Fibroblast of lung (primary cell): ENCODE data around the gene CYP4F8. TPM values are rescaled to one million over a fixed set of nuclear protein-coding genes. Genes with fewer than 3 reads are reported as not detected.

Source experiments
- DNase-seq, 2 donors: peaks; one replicate each; pipeline versions ENCODE4 v3.0.0 to v3.0.0-alpha.2; 2010; ENCODE audit warnings: low read depth in 2 of 2
- H2AFZ ChIP-seq: 2 replicates; pipeline ENCODE4 v1.5.1; 2012; ENCODE audit warnings: low read length, control low read depth, inconsistent platforms
- H3K27ac ChIP-seq: 2 replicates; pipeline ENCODE4 v1.5.1; 2011; ENCODE audit warnings: low read length, control low read depth; ENCODE audit not compliant: insufficient read depth
- H3K27me3 ChIP-seq: 2 replicates; pipeline ENCODE4 v1.5.1; 2011; ENCODE audit warnings: mild to moderate bottlenecking, low read length; ENCODE audit not compliant: control insufficient read depth, insufficient read depth
- H3K36me3 ChIP-seq: 2 replicates; pipeline ENCODE4 v1.5.1; 2011; ENCODE audit warnings: low read length; ENCODE audit not compliant: control insufficient read depth, insufficient read depth
- H3K4me1 ChIP-seq: 2 replicates; pipeline ENCODE4 v1.5.1; 2011; ENCODE audit warnings: low read length; ENCODE audit not compliant: control insufficient read depth, insufficient read depth; ENCODE audit errors: extremely low read depth
- H3K4me2 ChIP-seq: 2 replicates; pipeline ENCODE4 v1.5.1; 2011; ENCODE audit warnings: low read length, control low read depth; ENCODE audit not compliant: insufficient read depth; ENCODE audit errors: extremely low read depth
- H3K4me3 ChIP-seq, 4 experiments: fragments of 200-600 bp in 1 of 4; sonication (generic) in 1 of 4; replicated peaks in 1 of 4; 2 replicates each; pipeline ENCODE4 v1.5.1; 2011 to 2016; ENCODE audit warnings: low read length in 4 of 4, low read depth in 3 of 4, mild to moderate bottlenecking in 3 of 4, control low read depth in 2 of 4, inconsistent platforms in 1 of 4, mixed read lengths in 1 of 4; ENCODE audit not compliant: insufficient read depth in 1 of 4; ENCODE audit errors: control extremely low read depth in 1 of 4
- H3K79me2 ChIP-seq: 2 replicates; pipeline ENCODE4 v1.5.1; 2012; ENCODE audit warnings: mild to moderate bottlenecking, low read length, inconsistent platforms; ENCODE audit not compliant: control insufficient read depth, insufficient read depth
- H3K9ac ChIP-seq: 2 replicates; pipeline ENCODE4 v1.5.1; 2011; ENCODE audit warnings: mild to moderate bottlenecking, low read length, control low read depth; ENCODE audit not compliant: insufficient read depth
- H3K9me3 ChIP-seq: 2 replicates; pipeline ENCODE4 v1.5.1; 2012; ENCODE audit warnings: low read depth, low read length; ENCODE audit not compliant: control insufficient read depth, insufficient read depth
- H4K20me1 ChIP-seq: 2 replicates; pipeline ENCODE4 v1.5.1; 2011; ENCODE audit warnings: low read length; ENCODE audit not compliant: control insufficient read depth, insufficient read depth; ENCODE audit errors: extremely low read depth
- CTCF ChIP-seq, 2 donors: IDR thresholded peaks in 1 of 2; conservative IDR thresholded peaks in 1 of 2; 1 replicate in 1 of 2; 2 replicates in 1 of 2; pipeline ENCODE4 v1.5.1; 2011 to 2012; ENCODE audit warnings: low read length in 2 of 2, control low read depth in 1 of 2, inconsistent platforms in 1 of 2, low read depth in 1 of 2, mild to moderate bottlenecking in 1 of 2
- EZH2 ChIP-seq: IDR thresholded peaks from 2 replicates; pipeline ENCODE4 v1.5.1; 2012; ENCODE audit warnings: low read length, control low read depth, mild to moderate bottlenecking; ENCODE audit errors: missing control alignments
- polyA plus RNA-seq, 2 donors: library from polyadenylated mRNA; depleted of rRNA in 1 of 2; stranded (reverse) in 1 of 2; unstranded in 1 of 2; fragments of >200 nt; gene quantifications; 2 replicates each; pipeline ENCODE4 v1.2.1, GENCODE V29; 2011 to 2012; ENCODE audit warnings: missing spikeins in 1 of 2
- total RNA-seq: library from RNA; depleted of rRNA; stranded (reverse); fragments of >200 nt; gene quantifications from 2 replicates; pipeline ENCODE4 v1.2.1, GENCODE V29; 2014

Gene CYP4F8
- total and polyA plus RNA-seq, 2 donors (not counting 1 experiment from before 2014, with no cell fraction given), result not detected

DNA sequence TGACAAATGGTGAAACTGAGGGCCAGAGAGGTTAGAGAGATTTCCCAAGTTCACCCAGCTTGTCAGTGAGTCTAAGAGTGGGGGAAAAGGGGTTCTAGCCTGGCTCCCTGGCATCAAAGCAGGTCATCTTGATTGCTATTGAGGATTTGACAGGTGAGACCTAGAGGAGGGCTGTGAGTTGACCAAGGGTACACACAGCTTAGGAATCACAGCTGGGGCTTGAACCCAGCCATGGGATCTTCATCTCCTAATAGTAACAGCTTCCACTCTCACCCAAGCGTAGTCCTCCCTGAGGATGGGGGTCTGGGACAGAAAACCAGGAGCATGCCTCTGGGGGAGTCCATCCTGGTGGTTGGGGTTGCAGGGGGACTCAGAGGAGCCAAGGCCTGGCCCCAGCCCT lies 6.8 kb downstream of the CYP4F8 start:
- Histone ChIP-seq H3K27me3 (no peaks in the 10 kb centered on the region), H3K4me3 (no peak overlapping the region), H2AFZ (no peak overlapping the region), H3K9ac (no peak overlapping the region), H3K27ac (no peak overlapping the region), H3K9me3 (no peaks in the 10 kb centered on the region), H3K79me2 (no peaks in the 10 kb centered on the region), H3K4me1 (no peaks in the 10 kb centered on the region), H4K20me1 (no peaks in the 10 kb centered on the region), H3K36me3 (no peaks in the 10 kb centered on the region), H3K4me2 (no peak overlapping the region)
- TF ChIP-seq CTCF (conservative IDR thresholded peaks at IDR 0.05 in 1 of 2, IDR thresholded peaks at IDR 0.05 in 1 of 2; ENCODE audit: low read depth in 1 of 2, low read length in 2 of 2), result no peak
- TF ChIP-seq EZH2, result no peak
- DNase-seq, result no peak

DNA sequence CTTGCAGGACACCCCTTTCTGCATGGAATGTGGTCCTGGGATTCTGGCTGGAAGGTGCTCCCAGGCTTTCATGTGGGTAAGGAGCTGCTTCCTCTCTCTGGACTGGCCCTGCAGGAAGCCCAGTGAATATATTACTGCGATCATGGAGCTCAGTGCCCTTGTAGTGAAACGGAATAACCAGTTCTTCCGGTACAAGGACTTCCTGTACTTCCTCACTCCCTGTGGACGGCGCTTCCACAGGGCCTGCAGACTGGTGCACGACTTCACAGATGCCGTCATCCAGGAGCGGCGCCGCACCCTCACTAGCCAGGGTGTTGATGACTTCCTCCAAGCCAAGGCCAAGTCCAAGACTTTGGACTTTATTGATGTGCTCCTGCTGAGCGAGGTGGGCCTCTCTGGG lies 8.0 kb downstream of the CYP4F8 start:
- TF ChIP-seq EZH2, result no peak
- TF ChIP-seq CTCF (conservative IDR thresholded peaks at IDR 0.05 in 1 of 2, IDR thresholded peaks at IDR 0.05 in 1 of 2; ENCODE audit: low read depth in 1 of 2, low read length in 2 of 2), result no peak
- Histone ChIP-seq H3K79me2 (no peaks in the 10 kb centered on the region), H3K4me2 (no peak overlapping the region), H3K4me1 (no peaks in the 10 kb centered on the region), H3K27ac (no peak overlapping the region), H2AFZ (no peak overlapping the region), H3K27me3 (no peaks in the 10 kb centered on the region), H3K4me3 (no peak overlapping the region), H3K9me3 (no peaks in the 10 kb centered on the region), H3K36me3 (no peaks in the 10 kb centered on the region), H4K20me1 (no peaks in the 10 kb centered on the region), H3K9ac (no peak overlapping the region)
- DNase-seq, result no peak

- H4K20me1 ChIP-seq, result no peaks in the 10 kb centered on the region
These were observed 8.8 kb downstream of the CYP4F8 start for GRCh38 chr19:15623711-15624318.

More at GRCh38 chr19:15623711-15624318, 8.8 kb downstream of the CYP4F8 start:
- Histone ChIP-seq H3K27me3 (no peaks in the 10 kb centered on the region), H3K9ac (no peak overlapping the region), H3K9me3 (no peaks in the 10 kb centered on the region), H2AFZ (no peak overlapping the region), H3K36me3 (no peaks in the 10 kb centered on the region), H3K27ac (no peak overlapping the region), H3K4me2 (no peak overlapping the region), H3K79me2 (no peaks in the 10 kb centered on the region), H3K4me3 (no peak overlapping the region), H3K4me1 (no peaks in the 10 kb centered on the region)
- no peak for TF ChIP-seq CTCF (conservative IDR thresholded peaks at IDR 0.05 in 1 of 2, IDR thresholded peaks at IDR 0.05 in 1 of 2; ENCODE audit: low read depth in 1 of 2, low read length in 2 of 2)
- no peak for DNase-seq
